Astrocyte (in vitro differentiated cells and primary cell): ENCODE data around the gene TMEM204.

Experiments
- CTCF ChIP-seq: IDR thresholded peaks from 2 replicates; pipeline ENCODE4 v1.5.1; 2011; ENCODE audit warnings: low read depth, mild to moderate bottlenecking, inconsistent platforms, low read length, moderate library complexity; ENCODE audit not compliant: insufficient read depth
- EZH2 ChIP-seq: IDR thresholded peaks from 2 replicates; pipeline ENCODE4 v1.6.1; 2012; ENCODE audit warnings: mild to moderate bottlenecking, low read length, inconsistent platforms; ENCODE audit not compliant: insufficient read depth

DNA sequence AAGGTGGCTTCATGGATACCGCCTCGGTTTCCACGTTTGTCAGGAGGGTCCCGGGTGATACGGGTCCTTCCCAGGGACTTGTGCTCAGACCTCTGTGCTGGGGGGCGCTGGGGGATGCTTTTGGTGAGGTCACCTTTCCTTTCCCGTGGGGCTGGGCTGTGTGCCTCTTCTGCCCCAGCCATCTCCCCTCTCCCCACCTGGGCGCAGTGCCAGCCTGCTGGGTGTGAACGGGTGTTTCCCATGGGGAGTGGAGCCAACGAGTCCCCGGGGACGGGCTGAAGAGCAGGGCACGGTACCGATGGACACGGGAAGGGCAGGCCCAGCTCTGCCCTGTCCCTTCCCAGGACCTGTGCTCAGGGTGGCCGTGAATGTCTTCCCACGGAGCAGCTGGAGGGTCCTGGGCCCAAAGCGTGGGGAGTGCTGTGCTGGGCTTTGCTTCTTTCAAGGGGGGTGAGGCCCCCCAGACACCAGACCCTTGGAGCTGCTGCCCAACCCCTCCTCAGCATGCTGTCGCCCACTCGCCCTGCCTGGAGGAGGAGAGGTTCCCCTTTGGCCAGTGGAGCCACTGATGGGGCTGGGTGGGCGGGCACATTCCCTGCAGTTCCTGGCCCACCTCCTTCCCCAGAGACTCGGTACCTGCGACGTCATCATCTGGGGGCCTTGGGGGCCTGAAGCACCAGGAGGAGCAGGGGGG is 24.8 kb upstream of the TMEM204 start:
- TF ChIP-seq CTCF, result no peak
- no peak for TF ChIP-seq EZH2
